Mucosa of gallbladder (tissue), 1 donor: Measurements from ENCODE around the gene MAP1B. TPM values are rescaled to one million over a fixed set of nuclear protein-coding genes. Genes with fewer than 3 reads are reported as not detected.

Experiments
- DNase-seq: peaks from one replicate; pipeline ENCODE4 v3.0.0-alpha.2; 2020; ENCODE audit warnings: low spot score
- total RNA-seq: library from RNA; stranded (reverse); gene quantifications from one replicate; pipeline ENCODE4 v1.2.1, GENCODE V29; 2021
- donor health status: DM: no; HTN: no; CAD: no.

The MAP1B gene
- total RNA-seq, 1 donor from 2014 or later = 81.3 TPM

DNA sequence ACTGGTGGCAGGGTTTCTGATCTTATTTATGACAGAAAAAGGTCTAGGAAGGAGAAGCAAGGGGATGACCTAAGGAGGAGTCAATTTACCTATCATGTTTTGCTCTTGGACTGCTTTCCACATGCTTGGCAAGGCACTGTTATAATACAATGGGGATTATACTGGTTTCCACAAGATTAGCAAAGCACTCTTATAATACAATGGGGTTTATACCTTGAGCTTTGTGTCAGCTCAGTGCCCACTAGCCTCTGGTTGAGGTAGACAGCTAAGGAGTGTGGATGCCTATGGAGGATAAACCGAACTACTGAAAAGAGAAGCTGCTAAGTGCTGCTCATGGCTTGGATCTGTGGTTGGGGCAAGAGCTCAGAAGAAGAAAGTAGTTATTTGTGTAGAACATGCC is 144.1 kb downstream of the MAP1B start:
- no peak for DNase-seq

DNA sequence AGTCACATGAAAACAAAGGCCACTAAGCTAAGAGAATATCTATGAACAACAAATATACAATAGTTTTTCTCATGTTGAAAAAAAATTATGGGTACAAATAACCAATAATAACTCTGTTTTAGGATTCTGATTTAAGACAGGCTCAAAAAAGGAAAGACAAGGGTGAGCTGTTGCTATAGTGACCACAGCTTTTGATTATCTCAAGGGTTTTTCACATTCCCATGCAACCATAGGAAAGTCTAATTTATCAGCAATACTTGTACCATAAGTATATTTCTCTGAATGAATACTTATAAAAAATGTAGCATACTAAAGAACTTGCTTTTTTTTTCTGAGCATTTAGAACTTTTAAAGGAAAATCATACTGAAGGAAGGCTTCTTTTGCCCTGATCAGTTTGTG is 144.7 kb downstream of the MAP1B start:
- DNase-seq = no peak

DNA sequence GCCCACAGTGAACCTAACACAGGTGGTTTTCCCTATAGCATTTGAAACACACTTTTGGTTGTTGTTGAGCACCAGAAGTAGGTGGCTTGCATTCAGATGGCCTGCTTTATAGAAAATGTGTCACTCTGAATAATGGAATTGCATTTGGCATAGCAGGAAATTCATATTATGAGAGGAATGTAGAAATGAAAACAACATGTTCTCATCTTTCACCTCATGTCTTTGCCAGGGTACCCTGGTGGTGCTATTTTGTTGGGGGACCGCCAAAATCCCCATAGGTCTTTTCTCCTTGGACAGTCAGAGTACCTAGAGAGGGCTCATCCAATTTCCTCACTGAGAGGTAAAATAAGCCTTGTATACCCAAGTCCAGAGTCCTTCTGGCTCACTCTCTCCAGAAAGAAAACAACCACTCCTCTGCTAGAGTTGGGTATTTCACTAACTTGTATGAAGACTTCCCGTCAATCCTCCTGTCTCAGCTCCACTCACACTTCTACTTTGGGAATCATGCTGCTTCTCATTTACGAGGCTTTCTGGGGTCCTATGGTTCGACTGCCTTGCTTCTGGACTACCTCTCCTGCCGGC is 145.4 kb downstream of the MAP1B start:
- no peak for DNase-seq

DNA sequence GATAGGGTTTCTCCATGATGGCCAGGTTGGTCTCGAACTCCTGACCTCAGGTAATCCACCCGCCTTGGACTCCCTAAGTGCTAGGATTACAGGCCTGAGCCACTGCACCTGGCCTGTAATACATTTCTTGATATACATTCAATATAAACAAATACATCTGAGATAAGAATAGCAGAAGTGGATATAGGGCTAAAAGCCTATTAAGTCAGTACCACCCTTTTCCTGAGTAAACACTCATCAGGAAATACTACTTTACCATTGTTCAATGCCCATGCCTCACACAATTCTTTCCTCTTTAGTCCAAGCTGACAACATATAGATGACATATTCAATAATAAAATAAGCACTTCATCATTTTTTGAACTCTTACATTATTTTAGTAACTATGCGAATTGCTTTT is 148.0 kb downstream of the MAP1B start:
- no peak for DNase-seq

DNA sequence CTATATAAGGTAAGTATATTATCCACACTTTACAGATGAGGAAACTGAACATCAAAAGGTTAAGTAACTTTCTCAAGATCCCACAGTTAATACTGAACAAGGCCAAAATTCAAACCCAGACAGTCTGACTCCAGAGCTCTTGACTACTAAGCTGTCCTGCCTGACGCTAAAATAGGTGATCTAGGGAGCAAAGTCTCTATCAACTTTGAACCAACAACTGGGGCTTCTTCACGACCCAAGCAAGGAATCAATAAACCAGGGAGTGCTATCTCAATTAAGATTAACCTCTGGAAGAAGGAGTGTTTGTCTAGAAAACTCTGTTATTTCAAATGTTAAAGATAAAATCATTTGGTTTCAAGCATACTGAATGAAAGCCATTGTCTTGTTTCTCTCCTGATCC is 148.4 kb downstream of the MAP1B start:
- DNase-seq = no peak

DNA sequence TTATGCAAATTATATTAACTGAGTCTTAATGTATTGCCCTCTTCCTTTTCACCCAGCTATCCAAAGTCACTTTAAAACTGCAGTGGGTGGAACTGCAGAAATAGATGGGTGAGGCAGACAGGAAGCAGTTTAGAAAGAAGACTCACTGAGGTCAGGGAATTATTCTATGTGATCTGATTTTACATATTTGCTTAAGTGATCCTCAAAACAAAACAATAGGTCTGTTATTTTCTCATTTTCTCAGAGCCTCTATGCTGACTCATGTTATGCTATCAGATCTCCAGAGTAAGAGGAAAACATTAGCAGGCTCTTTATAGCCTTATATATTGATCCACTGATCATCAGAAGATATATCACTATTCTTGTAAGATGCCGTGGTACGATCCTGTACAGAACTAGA is 149.3 kb downstream of the MAP1B start:
- DNase-seq = no peak

Other genes starting within 250 kb of the MAP1B start
- gene MRPS27, start 212.8 kb downstream of the MAP1B start, total RNA-seq = 35.3 TPM
- 7.7 TPM for gene PTCD2, start 212.9 kb downstream of the MAP1B start, total RNA-seq